ENCODE results near the gene CYP26B1.

Gene CYP26B1

GRCh38 chr2:72154386-72154975 is 6.8 kb upstream of the CYP26B1 start:
- no peak for DNase-seq (ENCODE audit: low read depth in 2 of 2)

GRCh38 chr2:72153924-72154323 is 6.3 kb upstream of the CYP26B1 start:
- no peak for DNase-seq (ENCODE audit: low read depth in 2 of 2)

GRCh38 chr2:72153026-72153791 is 5.5 kb upstream of the CYP26B1 start:
- no peak for DNase-seq (ENCODE audit: low read depth in 2 of 2)

GRCh38 chr2:72150861-72151356 is 3.2 kb upstream of the CYP26B1 start:
- no peak for DNase-seq (ENCODE audit: low read depth in 2 of 2)

GRCh38 chr2:72150157-72150860 is 2.6 kb upstream of the CYP26B1 start:
- DNase-seq (ENCODE audit: low read depth in 2 of 2) = peak; percentile 50 to 54

GRCh38 chr2:72149556-72150156 is 2.0 kb upstream of the CYP26B1 start:
- no peak for DNase-seq (ENCODE audit: low read depth in 2 of 2)

- no peak for DNase-seq (ENCODE audit: low read depth in 2 of 2)
Observed at GRCh38 chr2:72148837-72149555, 1.3 kb upstream of the CYP26B1 start.

GRCh38 chr2:72148003-72148836 is 558 bp upstream of the CYP26B1 start:
- no peak for DNase-seq (ENCODE audit: low read depth in 2 of 2)

GRCh38 chr2:72146347-72147302 is 1.0 kb downstream of the CYP26B1 start:
- DNase-seq (ENCODE audit: low read depth in 2 of 2) = no peak

GRCh38 chr2:72145658-72146329 is 1.9 kb downstream of the CYP26B1 start:
- no peak for DNase-seq (ENCODE audit: low read depth in 2 of 2)

- DNase-seq (ENCODE audit: low read depth in 2 of 2) = no peak
Observed at GRCh38 chr2:72145289-72145657, 2.4 kb downstream of the CYP26B1 start.

GRCh38 chr2:72144632-72145288 is 2.9 kb downstream of the CYP26B1 start:
- no peak for DNase-seq (ENCODE audit: low read depth in 2 of 2)

- no peak for DNase-seq (ENCODE audit: low read depth in 2 of 2)
Observed at GRCh38 chr2:72144274-72144631, 3.4 kb downstream of the CYP26B1 start.

GRCh38 chr2:72143441-72144273 is 4.0 kb downstream of the CYP26B1 start:
- no peak for DNase-seq (ENCODE audit: low read depth in 2 of 2)

- DNase-seq (ENCODE audit: low read depth in 2 of 2) = no peak
Observed at GRCh38 chr2:72142570-72143440, 4.9 kb downstream of the CYP26B1 start.

- DNase-seq (ENCODE audit: low read depth in 2 of 2) = no peak
Observed at GRCh38 chr2:72141881-72142451, 5.7 kb downstream of the CYP26B1 start.
